Fibroblast of lung (primary cell): Measurements from ENCODE around the gene SUFU.

Experiments used
- CTCF ChIP-seq, 2 donors: IDR thresholded peaks in 1 of 2; conservative IDR thresholded peaks in 1 of 2; 1 replicate in 1 of 2; 2 replicates in 1 of 2; pipeline ENCODE4 v1.5.1; 2011 to 2012; ENCODE audit warnings: low read length in 2 of 2, control low read depth in 1 of 2, inconsistent platforms in 1 of 2, low read depth in 1 of 2, mild to moderate bottlenecking in 1 of 2
- EZH2 ChIP-seq: IDR thresholded peaks from 2 replicates; pipeline ENCODE4 v1.5.1; 2012; ENCODE audit warnings: low read length, control low read depth, mild to moderate bottlenecking; ENCODE audit errors: missing control alignments

- no peak for TF ChIP-seq CTCF (conservative IDR thresholded peaks at IDR 0.05 in 1 of 2, IDR thresholded peaks at IDR 0.05 in 1 of 2; ENCODE audit: low read depth in 1 of 2, low read length in 2 of 2)
- TF ChIP-seq EZH2 = no peak
Measured at GRCh38 chr10:102514487-102515311, 10.9 kb downstream of the SUFU start.
